GM19467 (cell line): ENCODE results near the gene TIAM2.

Source experiments
- ATAC-seq: cut with Tn5 transposase; IDR thresholded peaks from one replicate; pipeline ENCODE4 v1.9.1; 2021; ENCODE audit warnings: mild to moderate bottlenecking, moderate library complexity; ENCODE audit not compliant: unreplicated experiment

Gene TIAM2

DNA sequence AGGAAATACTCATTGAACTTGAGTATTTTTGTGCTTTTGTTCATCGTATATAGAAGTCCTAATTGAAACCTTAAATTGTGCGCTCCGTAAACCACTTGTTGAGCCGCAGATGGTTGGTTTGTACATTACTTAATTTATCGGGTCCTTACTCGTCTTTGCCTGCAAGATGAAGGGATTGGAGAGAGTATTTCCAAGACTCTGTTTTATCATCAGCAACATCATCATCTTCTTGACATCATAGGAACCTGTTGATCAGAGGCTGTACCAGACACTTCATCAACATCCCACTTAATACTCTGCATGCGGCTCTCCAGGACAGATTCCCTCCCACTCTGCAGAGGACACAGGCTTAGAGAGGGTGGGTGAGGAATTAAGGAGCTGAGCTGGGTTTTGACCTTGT is 28.6 kb downstream of the TIAM2 start:
- no peak for ATAC-seq

- ATAC-seq: no peak
Measured at GRCh38 chr6:155024391-155025027, 29.4 kb downstream of the TIAM2 start.

GRCh38 chr6:155026022-155026705 is 31.0 kb downstream of the TIAM2 start:
- ATAC-seq: no peak

- ATAC-seq: no peak
Measured at GRCh38 chr6:155026706-155027045, 31.6 kb downstream of the TIAM2 start.

GRCh38 chr6:155030148-155030720 is 35.1 kb downstream of the TIAM2 start:
- no peak for ATAC-seq

- ATAC-seq: no peak
Measured at GRCh38 chr6:155031091-155031490, 36.0 kb downstream of the TIAM2 start.

- no peak for ATAC-seq
Measured at GRCh38 chr6:155033021-155033791, 38.1 kb downstream of the TIAM2 start.

DNA sequence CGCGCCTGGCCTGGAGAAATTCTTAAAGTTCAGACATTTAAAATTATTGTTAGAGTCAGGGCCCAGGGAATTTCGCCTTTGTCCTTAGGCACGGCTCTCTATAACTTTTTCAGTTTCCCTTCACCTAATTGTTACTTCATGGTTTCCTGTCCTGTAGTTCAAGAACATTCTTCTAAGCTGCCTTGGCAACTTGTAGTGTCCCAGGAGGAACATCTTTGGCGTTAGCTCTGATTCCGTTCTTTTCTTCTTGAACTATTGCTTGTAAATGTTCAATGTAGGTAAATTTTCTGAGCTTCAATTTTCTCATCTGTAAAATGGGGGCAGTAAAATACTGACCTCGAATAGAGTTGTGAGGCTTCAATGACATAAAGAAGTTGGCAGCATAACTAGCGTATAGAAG is 41.8 kb downstream of the TIAM2 start:
- ATAC-seq: no peak

DNA sequence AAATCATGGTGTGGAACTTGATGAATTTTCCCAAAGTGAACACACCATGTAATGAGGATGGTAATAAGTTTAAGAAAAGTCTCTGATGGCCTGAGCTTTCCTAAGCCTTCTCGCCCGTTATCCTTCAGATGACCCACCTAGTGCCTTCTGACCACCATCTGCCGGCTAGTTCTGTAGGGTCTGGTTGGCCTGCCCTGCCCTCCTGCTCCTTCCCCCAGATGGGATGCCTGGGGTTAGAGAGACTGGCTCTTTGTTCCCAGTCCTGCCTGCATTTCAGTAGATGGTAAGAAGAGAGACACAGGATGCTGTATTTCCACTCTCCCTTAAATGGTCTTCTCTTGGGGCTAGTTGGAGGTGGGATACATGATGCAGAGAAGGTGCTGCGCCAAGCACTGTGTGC is 43.0 kb downstream of the TIAM2 start:
- no peak for ATAC-seq

GRCh38 chr6:155038527-155038926 is 43.4 kb downstream of the TIAM2 start:
- ATAC-seq: no peak

DNA sequence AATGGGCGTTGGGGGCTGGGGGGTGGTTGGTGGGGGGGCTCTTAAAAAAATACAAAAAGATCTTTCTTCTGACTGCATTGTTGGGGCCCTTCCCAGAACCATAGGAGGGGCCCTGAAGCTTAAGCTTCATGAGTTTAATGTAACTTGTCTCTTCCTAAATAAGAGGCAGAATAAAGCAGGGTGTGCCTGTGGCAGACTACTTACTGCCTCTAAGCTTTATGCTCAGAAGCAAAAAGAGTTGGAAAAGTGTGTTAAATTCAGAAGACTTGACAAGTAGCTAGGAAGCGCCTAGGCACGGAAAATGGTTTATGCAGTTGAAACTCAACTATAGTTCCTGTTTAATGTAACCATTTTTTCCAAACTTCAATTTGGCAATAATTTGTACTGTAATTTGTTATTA is 44.5 kb downstream of the TIAM2 start:
- no peak for ATAC-seq

- no peak for ATAC-seq
Measured at GRCh38 chr6:155040154-155040553, 45.0 kb downstream of the TIAM2 start.

- no peak for ATAC-seq
Measured at GRCh38 chr6:155040901-155041650, 46.0 kb downstream of the TIAM2 start.

DNA sequence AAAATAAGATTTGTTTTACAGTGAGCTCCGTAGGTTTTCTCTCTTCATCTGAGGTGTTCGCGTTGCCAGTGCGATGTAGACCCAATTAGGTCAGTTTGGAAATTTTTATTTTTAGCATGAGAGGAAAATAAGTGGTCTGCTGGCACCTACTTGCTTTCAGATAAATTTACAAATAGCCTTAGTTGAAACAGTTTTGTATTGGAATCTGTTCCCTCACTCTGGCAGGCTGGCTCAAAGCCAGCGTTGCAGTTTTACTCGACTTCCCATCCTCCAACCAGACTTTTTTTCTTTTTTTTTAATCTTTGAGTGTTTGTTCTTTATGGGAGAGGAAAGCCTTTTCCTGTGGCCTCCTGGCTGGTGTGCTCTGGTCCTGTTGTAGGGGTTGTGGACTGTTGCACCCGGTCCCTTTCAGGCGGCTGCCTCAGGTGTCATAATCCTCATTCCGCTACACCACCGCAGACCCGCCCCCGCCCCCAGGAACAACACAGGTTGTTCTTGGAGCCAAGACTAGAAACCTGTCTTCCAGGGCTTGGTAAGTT is 46.7 kb downstream of the TIAM2 start:
- ATAC-seq: no peak

DNA sequence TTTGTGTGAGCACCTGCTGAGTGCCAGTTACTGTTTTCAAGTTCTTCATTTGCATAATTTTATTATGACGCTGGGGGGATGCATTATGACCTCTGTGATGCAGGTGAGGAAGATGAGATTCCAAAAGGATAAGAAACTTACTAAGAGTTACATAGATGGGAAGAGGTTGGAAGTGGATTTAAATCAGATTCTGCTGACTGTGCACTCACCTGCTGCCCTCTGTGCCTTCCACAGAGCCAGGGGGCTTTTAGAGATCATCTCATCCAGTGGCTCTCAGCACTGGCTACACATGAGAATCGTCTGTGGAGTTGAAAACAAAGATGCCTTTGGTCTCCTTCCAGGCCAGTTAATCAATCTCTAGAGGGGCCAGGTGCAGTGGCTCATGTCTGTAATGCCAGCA is 47.9 kb downstream of the TIAM2 start:
- ATAC-seq: no peak

- ATAC-seq: no peak
Measured at GRCh38 chr6:155045561-155046404, 50.7 kb downstream of the TIAM2 start.

DNA sequence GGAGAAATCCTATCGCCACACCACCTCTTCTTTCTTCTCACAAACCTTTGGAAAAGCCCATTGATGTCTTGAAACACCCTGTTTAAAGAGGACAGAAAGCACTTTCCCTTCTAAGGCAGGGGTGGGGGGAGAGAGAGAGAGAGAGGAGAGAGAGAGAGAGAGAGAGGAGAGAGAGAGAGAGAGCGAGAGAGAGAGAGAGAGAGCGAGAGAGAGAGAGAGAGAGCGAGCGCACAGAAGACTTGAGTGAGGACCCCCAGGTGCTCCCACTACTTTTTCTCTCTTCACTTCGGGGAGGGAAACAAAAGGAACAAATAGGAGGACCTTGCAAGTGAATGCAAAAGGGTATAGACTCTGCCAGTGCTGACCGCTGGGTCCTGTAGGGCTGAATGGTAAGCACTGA is 52.4 kb downstream of the TIAM2 start:
- ATAC-seq: no peak

GRCh38 chr6:155050311-155050710 is 55.2 kb downstream of the TIAM2 start:
- no peak for ATAC-seq

GRCh38 chr6:155054491-155055250 is 59.6 kb downstream of the TIAM2 start:
- no peak for ATAC-seq
